Measurements from ENCODE around the gene RSPO1. TPM values are rescaled to one million over a fixed set of nuclear protein-coding genes. Genes with fewer than 3 reads are reported as not detected.

Gene RSPO1
- not detected for polyA plus RNA-seq (2012; ENCODE audit: insufficient read length, low read depth)

DNA sequence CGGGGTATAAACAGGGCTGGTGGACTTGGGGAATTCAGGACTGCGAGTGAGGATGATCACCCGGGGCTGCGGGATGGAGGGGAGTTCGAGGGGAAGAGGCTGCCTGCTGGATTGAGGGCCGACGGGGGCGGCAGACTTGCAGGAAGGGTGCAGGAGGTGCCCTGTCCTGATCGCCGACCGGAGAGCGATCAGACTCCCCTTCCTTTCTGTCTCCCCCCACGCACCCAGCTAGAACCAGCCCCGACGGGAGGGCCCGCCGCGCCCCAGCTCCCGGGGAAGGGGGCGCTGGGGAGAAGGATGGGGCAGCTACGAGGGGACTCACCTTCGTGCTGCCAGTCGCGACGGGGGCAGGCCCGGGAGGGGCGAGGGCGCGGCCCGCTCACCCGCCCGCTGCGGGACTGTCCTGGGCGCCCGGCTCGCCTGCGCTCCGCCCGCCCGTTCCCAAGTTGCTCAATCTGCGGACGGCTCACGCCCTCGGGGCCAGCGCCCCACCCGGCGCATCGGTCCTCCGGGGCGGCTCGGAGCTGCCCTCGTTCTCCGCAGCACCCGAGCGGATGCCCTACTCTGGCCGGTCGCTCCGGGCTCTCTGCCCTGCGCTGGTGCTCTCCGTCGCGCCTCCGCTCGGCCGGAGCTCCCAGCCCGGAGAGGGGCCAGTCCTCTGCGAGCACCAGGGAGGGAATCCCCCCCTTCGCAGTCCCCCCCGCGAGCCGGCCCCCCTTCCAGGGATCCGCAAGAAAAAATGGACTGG, at the start of gene RSPO1:
TSS of gene RSPO1 (minus strand) at position 649 of the 748 bp plus-strand sequence. CDS start 5,231 bp downstream, outside the sequence.
- TF ChIP-seq REST (IDR thresholded peaks at IDR 0.05; ENCODE audit: insufficient read depth in 1 of 2, low read depth in 2 of 2, low read length in 2 of 2) (no peak), POLR2AphosphoS5 (IDR thresholded peaks at IDR 0.05; ENCODE audit: low read depth, low read length) (no peak), SIN3A (IDR thresholded peaks at IDR 0.05; ENCODE audit: borderline replicate concordance, insufficient read depth, low read length) (no peak), TAF1 (IDR thresholded peaks at IDR 0.05; ENCODE audit: borderline replicate concordance, insufficient read depth, low read length) (no peak), FOXP2 (optimal IDR thresholded peaks at IDR 0.05; ENCODE audit: borderline replicate concordance, extremely low read depth, extremely low read length, insufficient read depth) (no peak)

DNA sequence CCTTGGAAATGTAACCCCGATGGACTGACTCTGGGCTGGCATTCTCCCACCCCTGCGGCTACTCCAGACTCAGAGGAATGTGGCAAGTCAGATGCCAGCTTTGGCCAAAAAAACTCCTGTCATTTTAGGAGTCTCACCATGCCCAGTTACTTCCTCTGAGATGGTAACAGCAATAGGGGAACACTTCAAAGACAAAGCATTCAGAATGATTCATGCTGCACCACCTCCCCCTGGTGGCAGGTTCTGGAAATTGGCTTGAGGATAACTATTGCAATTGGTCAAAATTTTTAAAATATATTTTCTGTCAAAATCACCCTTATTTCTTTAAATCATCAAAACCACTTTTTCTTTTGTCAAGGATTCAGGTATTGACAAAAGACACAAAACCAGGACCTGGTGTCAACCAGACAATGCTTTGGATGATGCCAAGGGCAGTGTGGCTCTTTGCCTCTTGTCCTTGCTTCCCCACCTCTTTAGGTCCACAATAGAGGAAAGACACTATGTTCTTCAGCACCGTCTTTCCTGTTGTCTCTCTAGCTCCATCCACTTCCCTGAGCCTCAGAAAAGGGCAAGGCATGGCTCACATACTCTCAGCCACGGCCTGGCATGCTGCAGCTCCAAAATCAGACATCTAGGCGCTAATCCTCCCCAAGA, 47.8 kb upstream of the RSPO1 start:
- TF ChIP-seq REST (IDR thresholded peaks at IDR 0.05; ENCODE audit: insufficient read depth in 1 of 2, low read depth in 2 of 2, low read length in 2 of 2), result no peak
- TF ChIP-seq FOXP2 (optimal IDR thresholded peaks at IDR 0.05; ENCODE audit: borderline replicate concordance, extremely low read depth, extremely low read length, insufficient read depth), result no peak
- TF ChIP-seq TAF1 (IDR thresholded peaks at IDR 0.05; ENCODE audit: borderline replicate concordance, insufficient read depth, low read length), result no peak
- no peak for TF ChIP-seq POLR2AphosphoS5 (IDR thresholded peaks at IDR 0.05; ENCODE audit: low read depth, low read length)
- no peak for TF ChIP-seq SIN3A (IDR thresholded peaks at IDR 0.05; ENCODE audit: borderline replicate concordance, insufficient read depth, low read length)

DNA sequence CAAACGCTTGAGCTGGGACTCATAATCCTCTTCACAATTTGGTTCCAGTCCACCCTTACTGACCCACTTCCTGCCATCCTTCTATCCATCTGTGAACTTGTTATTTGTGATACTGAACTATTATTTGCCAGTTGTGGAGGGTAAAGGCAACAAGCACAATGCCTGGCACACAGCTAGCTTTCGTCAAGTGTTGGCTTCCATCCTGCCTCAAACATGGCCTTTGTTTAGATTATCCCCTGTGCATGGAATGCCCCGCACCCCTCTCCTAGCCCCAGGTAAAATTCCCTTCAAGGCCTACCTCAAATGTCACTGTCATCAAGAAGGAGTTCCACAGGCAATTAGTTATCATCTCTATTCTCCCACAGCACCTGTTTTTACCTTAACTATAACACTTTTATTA, 46.2 kb upstream of the RSPO1 start:
- TF ChIP-seq FOXP2 (optimal IDR thresholded peaks at IDR 0.05; ENCODE audit: borderline replicate concordance, extremely low read depth, extremely low read length, insufficient read depth) (no peak), REST (IDR thresholded peaks at IDR 0.05; ENCODE audit: insufficient read depth in 1 of 2, low read depth in 2 of 2, low read length in 2 of 2) (no peak), TAF1 (IDR thresholded peaks at IDR 0.05; ENCODE audit: borderline replicate concordance, insufficient read depth, low read length) (no peak), SIN3A (IDR thresholded peaks at IDR 0.05; ENCODE audit: borderline replicate concordance, insufficient read depth, low read length) (no peak), POLR2AphosphoS5 (IDR thresholded peaks at IDR 0.05; ENCODE audit: low read depth, low read length) (no peak)

- TF ChIP-seq POLR2AphosphoS5 (IDR thresholded peaks at IDR 0.05; ENCODE audit: low read depth, low read length) (no peak), FOXP2 (optimal IDR thresholded peaks at IDR 0.05; ENCODE audit: borderline replicate concordance, extremely low read depth, extremely low read length, insufficient read depth) (no peak), REST (IDR thresholded peaks at IDR 0.05; ENCODE audit: insufficient read depth in 1 of 2, low read depth in 2 of 2, low read length in 2 of 2) (no peak), SIN3A (IDR thresholded peaks at IDR 0.05; ENCODE audit: borderline replicate concordance, insufficient read depth, low read length) (no peak), TAF1 (IDR thresholded peaks at IDR 0.05; ENCODE audit: borderline replicate concordance, insufficient read depth, low read length) (no peak)
Measured at GRCh38 chr1:37677808-37678207, 43.1 kb upstream of the RSPO1 start.
